ENCODE data around the gene TMEM121.

Gene TMEM121

GRCh38 chr14:105519946-105520698 is 6.3 kb upstream of the TMEM121 start:
- H3K4me3 ChIP-seq (ENCODE audit: low read depth, low read length): no peak overlapping the region
- in situ Hi-C loops (cut with HindIII; ENCODE audit: low sequenced_read_pairs): no loop called here

GRCh38 chr14:105525326-105525725 is 1.1 kb upstream of the TMEM121 start:
- TF ChIP-seq CTCF (IDR thresholded peaks at IDR 0.05; ENCODE audit: low read depth, low read length): no peak
- no peak overlapping the region for H3K4me3 ChIP-seq (ENCODE audit: low read depth, low read length)
- no peak for DNase-seq (ENCODE audit: low read depth, low spot score)
- in situ Hi-C loops (cut with HindIII; ENCODE audit: low sequenced_read_pairs): no loop called here

More at GRCh38 chr14:105519946-105520698, 6.3 kb upstream of the TMEM121 start:
- DNase-seq (ENCODE audit: low read depth, low spot score): no peak
- TF ChIP-seq CTCF (IDR thresholded peaks at IDR 0.05; ENCODE audit: low read depth, low read length): no peak

- in situ Hi-C loops (cut with HindIII; ENCODE audit: low sequenced_read_pairs): no loop called here
- no peak for TF ChIP-seq CTCF (IDR thresholded peaks at IDR 0.05; ENCODE audit: low read depth, low read length)
- no peak for DNase-seq (ENCODE audit: low read depth, low spot score)
Observed at GRCh38 chr14:105526776-105527380, 495 bp downstream of the TMEM121 start.

GRCh38 chr14:105527381-105527825 is 1.0 kb downstream of the TMEM121 start:
- in situ Hi-C loops (cut with HindIII; ENCODE audit: low sequenced_read_pairs): no loop called here
- TF ChIP-seq CTCF (IDR thresholded peaks at IDR 0.05; ENCODE audit: low read depth, low read length): no peak
- H3K4me3 ChIP-seq (ENCODE audit: low read depth, low read length): peak overlapping the region; percentile 42
- DNase-seq (ENCODE audit: low read depth, low spot score): no peak

More at GRCh38 chr14:105526776-105527380, 495 bp downstream of the TMEM121 start:
- H3K4me3 ChIP-seq (ENCODE audit: low read depth, low read length): peak overlapping the region; percentile 42

- peak; percentile 76 for TF ChIP-seq CTCF (IDR thresholded peaks at IDR 0.05; ENCODE audit: low read depth, low read length)
- in situ Hi-C loops (cut with HindIII; ENCODE audit: low sequenced_read_pairs): no loop called here
- peak; percentile 58 for DNase-seq (ENCODE audit: low read depth, low spot score)
- H3K4me3 ChIP-seq (ENCODE audit: low read depth, low read length): peak overlapping the region; percentile 38
Observed at GRCh38 chr14:105527826-105528585, 1.6 kb downstream of the TMEM121 start.

- no peak for TF ChIP-seq CTCF (IDR thresholded peaks at IDR 0.05; ENCODE audit: low read depth, low read length)
- no peak overlapping the region for H3K4me3 ChIP-seq (ENCODE audit: low read depth, low read length)
- in situ Hi-C loops (cut with HindIII; ENCODE audit: low sequenced_read_pairs): no loop called here
- no peak for DNase-seq (ENCODE audit: low read depth, low spot score)
Observed at GRCh38 chr14:105528586-105529318, 2.4 kb downstream of the TMEM121 start.
